Body of pancreas (tissue), 4 donors: Measurements from ENCODE around the gene CBX6. TPM values are rescaled to one million over a fixed set of nuclear protein-coding genes. Genes with fewer than 3 reads are reported as not detected.

ENCODE experiments used
- ATAC-seq: fragments of 150-250 bp; one replicate; pipeline ENCODE4 v1.9.1; 2016
- DNase-seq, 4 donors: peaks; one replicate each; pipeline ENCODE4 v3.0.0-alpha.2; 2019
- H3K27ac ChIP-seq, 4 donors: fragments of 200-600 bp; sonication (generic); 1 replicate in 3 of 4; 2 replicates in 1 of 4; pipeline versions ENCODE4 v1.5.1 to v1.6.1; 2016 to 2019; ENCODE audit warnings: mild to moderate bottlenecking in 1 of 4, mixed read lengths in 1 of 4, moderate library complexity in 1 of 4
- H3K27me3 ChIP-seq, 2 donors: fragments of 200-600 bp; sonication (generic); one replicate each; pipeline ENCODE4 v1.6.0; 2016; ENCODE audit warnings: mild to moderate bottlenecking in 1 of 2
- H3K36me3 ChIP-seq, 2 donors: fragments of 200-600 bp; sonication (generic); replicated peaks in 1 of 2; 2 replicates each; pipeline ENCODE4 v1.5.1; 2016; ENCODE audit warnings: low read depth in 2 of 2; ENCODE audit not compliant: insufficient read depth in 1 of 2
- H3K4me1 ChIP-seq: fragments of 200-600 bp; sonication (generic); one replicate; pipeline ENCODE4 v1.6.0; 2016
- H3K4me3 ChIP-seq, 2 donors: fragments of 200-600 bp; sonication (generic); 1 replicate in 1 of 2; 2 replicates in 1 of 2; pipeline ENCODE4 v1.5.1; 2016 to 2019
- H3K9me3 ChIP-seq, 3 donors: fragments of 200-600 bp; sonication (generic); 1 replicate in 2 of 3; 2 replicates in 1 of 3; pipeline ENCODE4 v1.5.1; 2016
- POLR2A ChIP-seq, 3 donors: fragments of 450-650 bp; IDR thresholded peaks; one replicate each; pipeline ENCODE4 v1.6.1; 2016; ENCODE audit warnings: antibody characterized with exemption in 3 of 3, mild to moderate bottlenecking in 2 of 3
- WGBS, 2 donors: methylation state at CpG; one replicate each; pipeline ENCODE4 v1.1.5; 2017; 5-methylcytosine and 5-hydroxymethylcytosine counted together
- intact Hi-C: fragments of 100-400 bp; cut with DNase I; formaldehyde crosslinking; loops from one replicate; pipeline ENCODE4 v1.15.1; 2023
- total RNA-seq, 2 donors: library from RNA; depleted of rRNA; stranded (reverse); fragments of >200 nt; gene quantifications; one replicate each; pipeline ENCODE4 v1.1.0, GENCODE V29; 2016
- TF ChIP-seq, protein P1 (sequence below), 7 experiments: fragments of 450-650 bp in 4 of 7; fragments of 200-600 bp in 3 of 7; sonication (generic) in 3 of 7; IDR thresholded peaks; one replicate each; pipeline ENCODE4 v1.5.1; 2016 to 2019; ENCODE audit warnings: antibody characterized with exemption in 7 of 7

CBX6 gene
- total RNA-seq, 2 donors from 2014 or later: 32.7 to 45.2 TPM

DNA sequence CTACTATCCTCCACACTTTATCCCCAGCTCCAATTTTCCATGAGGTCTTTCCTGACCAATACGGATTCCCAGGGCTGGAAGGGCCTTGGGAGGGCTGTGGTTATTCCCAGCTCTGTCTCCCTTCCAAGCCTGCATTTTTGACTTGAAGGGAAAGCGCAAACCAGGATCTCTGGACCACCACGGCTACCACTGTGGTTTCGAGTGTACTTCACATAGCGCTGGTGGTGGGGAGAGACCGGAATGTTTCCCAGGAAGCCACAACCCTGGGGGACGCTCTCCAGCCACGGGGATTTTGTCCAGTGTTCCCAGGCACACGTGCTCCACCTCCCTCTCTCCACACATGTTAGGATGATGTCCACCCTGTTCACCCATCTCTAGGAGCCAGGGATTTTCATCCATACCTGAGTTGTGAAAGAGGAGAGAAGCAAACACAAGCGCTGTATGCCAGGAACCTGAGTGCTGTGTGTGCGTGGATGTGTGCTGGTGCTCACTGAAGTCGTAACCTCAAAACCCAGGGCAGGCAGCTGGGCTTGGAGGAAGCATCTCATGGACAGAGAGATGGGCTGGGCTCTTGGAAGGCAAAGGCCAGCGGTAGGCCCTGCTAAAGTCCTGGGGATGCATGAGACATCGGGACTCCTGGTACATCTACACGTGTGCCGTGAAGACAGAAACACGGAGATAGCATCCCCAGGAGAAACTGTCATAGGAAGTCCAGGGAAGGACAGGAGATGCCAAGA, 26.8 kb downstream of the CBX6 start:
- intact Hi-C loops: no loop called here
- TF ChIP-seq, protein P1, sequence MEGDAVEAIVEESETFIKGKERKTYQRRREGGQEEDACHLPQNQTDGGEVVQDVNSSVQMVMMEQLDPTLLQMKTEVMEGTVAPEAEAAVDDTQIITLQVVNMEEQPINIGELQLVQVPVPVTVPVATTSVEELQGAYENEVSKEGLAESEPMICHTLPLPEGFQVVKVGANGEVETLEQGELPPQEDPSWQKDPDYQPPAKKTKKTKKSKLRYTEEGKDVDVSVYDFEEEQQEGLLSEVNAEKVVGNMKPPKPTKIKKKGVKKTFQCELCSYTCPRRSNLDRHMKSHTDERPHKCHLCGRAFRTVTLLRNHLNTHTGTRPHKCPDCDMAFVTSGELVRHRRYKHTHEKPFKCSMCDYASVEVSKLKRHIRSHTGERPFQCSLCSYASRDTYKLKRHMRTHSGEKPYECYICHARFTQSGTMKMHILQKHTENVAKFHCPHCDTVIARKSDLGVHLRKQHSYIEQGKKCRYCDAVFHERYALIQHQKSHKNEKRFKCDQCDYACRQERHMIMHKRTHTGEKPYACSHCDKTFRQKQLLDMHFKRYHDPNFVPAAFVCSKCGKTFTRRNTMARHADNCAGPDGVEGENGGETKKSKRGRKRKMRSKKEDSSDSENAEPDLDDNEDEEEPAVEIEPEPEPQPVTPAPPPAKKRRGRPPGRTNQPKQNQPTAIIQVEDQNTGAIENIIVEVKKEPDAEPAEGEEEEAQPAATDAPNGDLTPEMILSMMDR (IDR thresholded peaks at IDR 0.05): no peak
- no peak for TF ChIP-seq POLR2A (IDR thresholded peaks at IDR 0.05)
- no peaks in the 10 kb centered on the region for H3K27me3 ChIP-seq
- no peaks in the 10 kb centered on the region for H3K9me3 ChIP-seq
- 68 to 77% methylated on average over 14 to 17 of the region's 17 CpGs for WGBS, 2 donors
- no peak overlapping the region for H3K27ac ChIP-seq
- ATAC-seq (no peak), DNase-seq (no peak)
- H3K4me1 ChIP-seq: peaks cover 32% of the 10 kb centered on the region
- no peaks in the 10 kb centered on the region for H3K36me3 ChIP-seq
- no peak overlapping the region for H3K4me3 ChIP-seq

DNA sequence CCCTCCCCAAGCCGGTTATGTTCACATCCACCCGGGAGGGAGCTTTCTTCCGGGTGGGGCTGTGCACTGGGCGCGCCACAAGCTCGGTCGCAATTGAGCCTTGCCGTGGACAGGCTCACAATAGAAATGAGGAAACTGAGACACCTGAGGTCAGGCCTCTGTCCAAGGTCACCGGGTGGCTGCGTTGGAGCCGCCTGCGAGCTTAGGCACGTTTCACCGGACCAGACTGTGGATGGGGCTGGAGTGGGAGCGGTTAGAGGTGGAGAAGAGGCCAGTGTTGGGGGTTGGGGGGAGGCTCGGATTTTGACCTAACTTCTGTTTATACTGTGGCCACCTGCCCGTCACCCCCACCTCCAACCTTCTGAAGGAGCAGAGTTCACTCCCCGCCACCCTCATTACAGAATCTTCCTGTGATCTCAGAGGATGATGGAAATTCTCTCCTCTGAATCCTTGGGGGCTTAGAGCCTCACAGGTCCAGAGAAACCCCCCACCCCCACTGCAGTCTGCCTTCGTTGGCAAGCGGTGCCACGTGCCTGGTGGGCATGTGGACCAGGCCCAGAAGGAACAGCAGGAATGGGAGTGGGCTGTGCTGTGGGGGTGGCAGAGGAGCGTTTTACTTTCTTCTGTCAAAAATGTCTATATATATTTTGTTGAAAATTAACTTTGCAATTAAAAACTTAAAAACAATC, 27.6 kb downstream of the CBX6 start:
- H3K4me3 ChIP-seq: no peak overlapping the region
- H3K36me3 ChIP-seq: no peaks in the 10 kb centered on the region
- peaks cover 32% of the 10 kb centered on the region for H3K4me1 ChIP-seq
- ATAC-seq: peak; percentile 5
- WGBS, 2 donors: 18 to 69% methylated on average over 6 to 22 of the region's 22 CpGs
- H3K9me3 ChIP-seq: no peaks in the 10 kb centered on the region
- intact Hi-C loops: no loop called here
- H3K27ac ChIP-seq: peak overlapping the region in 3 of 4 donors; percentile 6 to 63 (median 39)
- DNase-seq: peak in 1 of 4 donors; percentile 27
- TF ChIP-seq POLR2A (IDR thresholded peaks at IDR 0.05): no peak
- TF ChIP-seq, protein P1 (IDR thresholded peaks at IDR 0.05): no peak
- H3K27me3 ChIP-seq: no peaks in the 10 kb centered on the region

DNA sequence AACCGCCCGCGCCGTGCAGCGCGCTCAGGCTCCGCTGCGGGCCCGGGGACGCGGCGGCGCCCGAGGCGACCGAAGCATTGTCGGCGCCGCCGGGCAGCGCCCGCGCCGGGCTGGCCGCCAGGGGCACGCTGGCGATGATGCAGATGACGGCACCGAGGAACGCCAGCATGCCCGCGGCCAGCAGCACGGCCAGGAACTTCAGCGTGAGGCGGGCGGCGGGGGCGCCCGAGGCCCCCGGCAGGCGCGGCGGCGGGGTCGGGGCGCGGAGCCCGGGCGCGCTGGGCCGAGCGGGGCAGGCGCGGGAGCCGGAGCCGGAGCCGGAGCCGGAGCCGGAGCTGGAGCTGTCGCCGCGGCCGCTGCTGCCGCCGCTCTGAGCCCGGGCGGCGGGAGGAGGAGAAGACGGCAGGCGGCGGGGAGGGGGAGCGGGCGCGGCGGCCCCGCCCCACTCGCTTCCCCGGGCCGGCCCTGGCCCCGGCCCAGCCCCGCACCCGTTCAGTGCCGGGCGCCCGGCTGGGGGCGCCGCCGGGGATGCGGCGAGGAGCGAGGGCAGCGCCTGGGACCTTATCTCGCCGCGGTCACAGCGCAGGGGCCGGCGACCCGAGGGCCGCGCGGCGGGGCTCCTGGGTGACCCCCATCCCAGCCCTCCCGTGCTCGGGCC, 28.2 kb downstream of the CBX6 start, which contains the start of gene NPTXR:
Gene NPTXR (minus strand): TSS at position 372 of the 658 bp plus-strand sequence.
- intact Hi-C loops: no loop called here
- H3K27me3 ChIP-seq: no peaks in the 10 kb centered on the region
- ATAC-seq (peak; percentile 84), DNase-seq (peak; percentile 72 to 79 (median 76))
- WGBS, 2 donors: 1% methylated on average over 30 to 51 of the region's 105 CpGs
- H3K27ac ChIP-seq: peak within 1 kb of the TSS; percentile 53 to 80 (median 67)
- peaks cover 32% of the 10 kb centered on the region for H3K4me1 ChIP-seq
- TF ChIP-seq, protein P1 (IDR thresholded peaks at IDR 0.05): peak in 1 of 7 experiments; percentile 29
- peak in 2 of 3 donors; percentile 33 to 34 for TF ChIP-seq POLR2A (IDR thresholded peaks at IDR 0.05)
- H3K4me3 ChIP-seq: peak within 1 kb of the TSS in 1 of 2 donors; percentile 42
- H3K9me3 ChIP-seq: no peaks in the 10 kb centered on the region
- no peaks in the 10 kb centered on the region for H3K36me3 ChIP-seq

DNA sequence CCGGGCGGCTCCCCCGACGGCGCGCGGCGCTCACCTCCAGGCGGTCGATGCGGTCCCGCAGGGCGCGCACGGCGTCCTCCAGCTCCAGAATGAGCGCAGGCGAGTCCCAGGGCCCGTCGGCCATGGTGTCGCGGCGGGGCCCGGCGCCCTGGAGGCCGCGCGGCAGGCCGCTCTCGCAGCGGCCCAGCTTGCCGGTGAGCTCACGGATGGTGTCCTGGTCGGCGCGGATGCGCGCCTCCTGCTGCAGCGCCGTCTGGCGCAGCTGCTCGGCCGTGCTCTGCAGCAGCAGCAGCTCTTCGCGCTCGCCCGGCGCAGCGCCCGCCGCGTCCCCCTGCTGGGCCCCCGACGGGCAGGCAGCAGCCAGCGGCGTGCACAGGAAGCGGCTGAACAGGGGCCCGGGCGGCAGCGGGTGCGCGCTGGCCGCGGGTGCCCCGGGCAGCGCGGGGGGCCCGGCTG, 28.8 kb downstream of the CBX6 start:
- Histone ChIP-seq H3K4me1 (peaks cover 32% of the 10 kb centered on the region), H3K27ac (peak overlapping the region in 3 of 4 donors; percentile 53 to 80 (median 71)), H3K36me3 (no peaks in the 10 kb centered on the region), H3K27me3 (no peaks in the 10 kb centered on the region), H3K9me3 (no peaks in the 10 kb centered on the region), H3K4me3 (peak overlapping the region in 1 of 2 donors; percentile 42)
- DNase-seq (peak; percentile 51 to 65 (median 62)), ATAC-seq (peak; percentile 65)
- peak in 1 of 3 donors; percentile 37 for TF ChIP-seq POLR2A (IDR thresholded peaks at IDR 0.05)
- TF ChIP-seq, protein P1 (IDR thresholded peaks at IDR 0.05): peak in 3 of 7 experiments; percentile 18 to 47 (median 35)
- intact Hi-C loops: no loop called here
- 1% methylated on average over 57 of the region's 68 CpGs; no CpG with 5 or more reads in 1 of the 2 donors for WGBS, 2 donors
